GM12878 (cell line): Measurements from ENCODE around the gene CFAP45. TPM values are rescaled to one million over a fixed set of nuclear protein-coding genes. Genes with fewer than 3 reads are reported as not detected.

ENCODE experiments used
- BMI1 ChIP-seq: fragments of 450-650 bp; IDR thresholded peaks from 2 replicates; pipeline ENCODE4 v1.6.1; 2016; ENCODE audit warnings: mild to moderate bottlenecking, moderate library complexity, borderline replicate concordance
- CBX5 ChIP-seq: sonication (generic); IDR thresholded peaks from 2 replicates; pipeline ENCODE4 v1.6.1; 2016; ENCODE audit warnings: low read depth, moderate library complexity, mild to moderate bottlenecking, inconsistent platforms
- DPF2 ChIP-seq: fragments of 450-650 bp; IDR thresholded peaks from 2 replicates; pipeline ENCODE4 v1.6.1; 2017; ENCODE audit warnings: mild to moderate bottlenecking
- E2F8 ChIP-seq: fragments of 450-650 bp; IDR thresholded peaks from 2 replicates; pipeline ENCODE4 v1.6.1; 2018; ENCODE audit warnings: mild to moderate bottlenecking, low read depth, moderate library complexity; ENCODE audit not compliant: partially characterized antibody
- ETV6 ChIP-seq, 2 experiments: fragments of 450-650 bp in 1 of 2; IDR thresholded peaks in 1 of 2; conservative IDR thresholded peaks in 1 of 2; 2 replicates each; pipeline ENCODE4 v1.6.1; 2014; ENCODE audit warnings: antibody characterized with exemption in 1 of 2, borderline replicate concordance in 1 of 2, low read depth in 1 of 2, mild to moderate bottlenecking in 1 of 2, moderate library complexity in 1 of 2
- HDAC2 ChIP-seq: fragments of 200-600 bp; sonication (generic); IDR thresholded peaks from 2 replicates; pipeline ENCODE4 v1.6.1; 2017
- HDGF ChIP-seq: fragments of 450-650 bp; IDR thresholded peaks from 2 replicates; pipeline ENCODE4 v1.6.1; 2016; ENCODE audit warnings: antibody characterized with exemption
- IRF4 ChIP-seq: IDR thresholded peaks from 2 replicates; pipeline ENCODE4 v1.6.1; 2011; ENCODE audit warnings: low read depth, low read length
- JUND ChIP-seq: IDR thresholded peaks from 2 replicates; pipeline ENCODE4 v1.6.1; 2012; ENCODE audit warnings: low read depth, mild to moderate bottlenecking, low read length, improper control_type of control experiment, moderate library complexity
- NFIC ChIP-seq: IDR thresholded peaks from 2 replicates; pipeline ENCODE4 v1.6.1; 2012; ENCODE audit warnings: low read depth, mild to moderate bottlenecking, inconsistent platforms, low read length, moderate library complexity
- PAX5 ChIP-seq: IDR thresholded peaks from 2 replicates; pipeline ENCODE4 v1.6.1; 2011; ENCODE audit warnings: low read depth, low read length, borderline replicate concordance
- RB1 ChIP-seq: fragments of 450-650 bp; formaldehyde crosslinking; IDR thresholded peaks from 2 replicates; pipeline ENCODE4 v1.6.1; 2017; ENCODE audit warnings: mild to moderate bottlenecking, borderline replicate concordance
- RELA ChIP-seq: fragments of 450-650 bp; IDR thresholded peaks from 2 replicates; pipeline ENCODE4 v1.8.0; 2014; ENCODE audit warnings: borderline replicate concordance; ENCODE audit not compliant: partially characterized antibody
- SRF ChIP-seq, 2 experiments: IDR thresholded peaks; 2 replicates each; pipeline ENCODE4 v1.6.1; 2011; ENCODE audit warnings: low read depth in 2 of 2, low read length in 2 of 2, mild to moderate bottlenecking in 1 of 2, moderate library complexity in 1 of 2
- STAT1 ChIP-seq: fragments of 450-650 bp; conservative IDR thresholded peaks from 2 replicates; pipeline ENCODE4 v1.6.1; 2014; ENCODE audit warnings: antibody characterized with exemption, mild to moderate bottlenecking
- WRNIP1 ChIP-seq: IDR thresholded peaks from 2 replicates; pipeline ENCODE4 v1.6.1; 2011; ENCODE audit warnings: low read depth, low read length, improper control_type of control experiment, borderline replicate concordance
- YY1 ChIP-seq: IDR thresholded peaks from 2 replicates; pipeline ENCODE4 v1.6.1; 2011; ENCODE audit warnings: low read depth, mild to moderate bottlenecking, low read length
- ZBED1 ChIP-seq: IDR thresholded peaks from 2 replicates; pipeline ENCODE4 v1.6.1; 2016; ENCODE audit warnings: borderline replicate concordance
- ZNF384 ChIP-seq: IDR thresholded peaks from 2 replicates; pipeline ENCODE4 v1.6.1; 2012; ENCODE audit warnings: low read depth, mild to moderate bottlenecking, low read length, improper control_type of control experiment, borderline replicate concordance
- ZSCAN29 ChIP-seq: fragments of 450-650 bp; IDR thresholded peaks from 2 replicates; pipeline ENCODE4 v1.6.1; 2017; ENCODE audit warnings: mild to moderate bottlenecking, moderate library complexity
- polyA plus RNA-seq, 11 experiments: library from polyadenylated mRNA; depleted of rRNA in 4 of 11; unstranded in 6 of 11; stranded (reverse) in 5 of 11; fragments of >200 nt; fragmentation: Nextera tagmentation in 4 of 11; fragmentation: Illumina TruSeq in 1 of 11; extraction: Ambion mirVana in 4 of 11; extraction: Trizol in 1 of 11; gene quantifications; 1 replicate in 1 of 11; 2 replicates in 10 of 11; pipeline versions ENCODE4 v1.2.1 to v1.2.3, GENCODE V29; 2011 to 2016; ENCODE audit warnings: inconsistent platforms in 2 of 11, missing spikeins in 2 of 11, low read depth in 1 of 11
- total RNA-seq, 4 experiments: library from RNA; depleted of rRNA in 3 of 4; stranded (reverse); fragments of >200 nt in 3 of 4; fragmentation: Illumina TruSeq in 1 of 4; extraction: Trizol in 1 of 4; gene quantifications; 2 replicates each; pipeline versions ENCODE4 v1.2.1 to v1.2.3, GENCODE V29; 2013 to 2021
- TF ChIP-seq, protein P1 (sequence below): fragments of 150-350 bp; IDR thresholded peaks from 2 replicates; pipeline ENCODE4 v1.6.1; 2014; ENCODE audit warnings: mild to moderate bottlenecking, low read depth, low read length
- TF ChIP-seq, protein P2 (sequence below): fragments of 150-350 bp; IDR thresholded peaks from 2 replicates; pipeline ENCODE4 v1.6.1; 2016; ENCODE audit warnings: low read depth, low read length

Gene CFAP45
- total and polyA plus RNA-seq, 10 of the 15 experiments (the other 5 are each of a cell fraction or from before 2014, with no cell fraction given) = 0.43 to 0.91 (median 0.67) TPM

DNA sequence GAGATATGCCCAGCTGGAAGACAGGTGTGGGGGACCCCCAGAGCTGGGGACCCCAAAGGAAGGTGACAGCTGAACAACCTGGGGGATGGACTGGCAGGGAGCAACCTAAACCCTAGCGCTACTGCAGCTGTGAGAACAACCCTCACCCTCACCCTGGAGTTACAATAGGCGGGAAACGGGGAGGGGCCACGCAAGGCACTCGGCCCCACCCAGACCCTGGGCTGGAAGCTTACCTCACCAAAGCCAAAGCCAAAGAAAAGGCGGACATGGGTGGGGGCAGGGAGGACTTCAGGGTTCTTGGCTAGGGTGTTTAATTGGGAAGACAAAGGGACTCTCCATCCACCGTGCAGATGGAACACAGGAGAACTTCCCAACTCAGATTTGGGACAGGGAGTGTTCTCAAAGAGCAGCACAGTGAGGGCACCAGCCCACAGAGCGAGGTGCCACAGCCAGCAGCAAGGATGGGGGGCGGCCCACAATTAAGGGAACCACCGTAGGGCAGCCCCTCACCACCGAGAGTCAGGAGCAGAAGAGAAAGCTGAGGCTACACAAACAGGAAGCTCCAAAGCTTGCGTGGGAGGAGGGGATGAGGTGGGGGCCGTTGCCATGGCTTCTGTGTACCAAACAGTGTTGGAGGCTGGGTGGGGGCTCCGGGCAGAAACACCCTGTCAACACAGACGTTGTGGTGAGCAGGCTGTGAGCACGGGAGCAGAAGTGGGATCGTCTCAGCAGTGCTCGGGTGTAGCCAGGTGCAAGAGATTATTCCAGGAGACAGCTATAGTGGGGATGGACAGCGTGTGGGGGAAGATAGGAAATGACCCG lies 23.4 kb upstream of the CFAP45 start (continued):
- peak; percentile 22; the same call in 1 of the 2 replicates for TF ChIP-seq RB1
- TF ChIP-seq ZNF384 = no peak
- TF ChIP-seq HDGF = peak; percentile 93
- no peak; the same call in 1 of the 2 replicates for TF ChIP-seq NFIC
- TF ChIP-seq HDAC2 = no peak
- peak; percentile 97 for TF ChIP-seq BMI1
- TF ChIP-seq DPF2 = peak; percentile 93
- TF ChIP-seq RELA = peak; percentile 87
- TF ChIP-seq CBX5 = no peak
- TF ChIP-seq ZSCAN29 = no peak
- TF ChIP-seq STAT1 = no peak
- no peak for TF ChIP-seq E2F8
- peak; percentile 94 for TF ChIP-seq PAX5
- 0 out of 2 replicates have a peak, but pooled peaks have one; percentile 5 for TF ChIP-seq YY1
- TF ChIP-seq, protein P1, sequence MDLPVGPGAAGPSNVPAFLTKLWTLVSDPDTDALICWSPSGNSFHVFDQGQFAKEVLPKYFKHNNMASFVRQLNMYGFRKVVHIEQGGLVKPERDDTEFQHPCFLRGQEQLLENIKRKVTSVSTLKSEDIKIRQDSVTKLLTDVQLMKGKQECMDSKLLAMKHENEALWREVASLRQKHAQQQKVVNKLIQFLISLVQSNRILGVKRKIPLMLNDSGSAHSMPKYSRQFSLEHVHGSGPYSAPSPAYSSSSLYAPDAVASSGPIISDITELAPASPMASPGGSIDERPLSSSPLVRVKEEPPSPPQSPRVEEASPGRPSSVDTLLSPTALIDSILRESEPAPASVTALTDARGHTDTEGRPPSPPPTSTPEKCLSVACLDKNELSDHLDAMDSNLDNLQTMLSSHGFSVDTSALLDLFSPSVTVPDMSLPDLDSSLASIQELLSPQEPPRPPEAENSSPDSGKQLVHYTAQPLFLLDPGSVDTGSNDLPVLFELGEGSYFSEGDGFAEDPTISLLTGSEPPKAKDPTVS = no peak
- peak in 1 of 2 experiments; percentile 52; a peak in 1 of 4 replicates for TF ChIP-seq ETV6 (conservative IDR thresholded peaks at IDR 0.05 in 1 of 2, IDR thresholded peaks at IDR 0.05 in 1 of 2; ENCODE audit: borderline replicate concordance in 1 of 2, low read depth in 1 of 2)
- peak; percentile 69 for TF ChIP-seq IRF4
- TF ChIP-seq SRF (IDR thresholded peaks at IDR 0.05; ENCODE audit: low read depth in 2 of 2, low read length in 2 of 2) = no peak
- peak; percentile 84; the same call in 1 of the 2 replicates for TF ChIP-seq ZBED1
- peak; percentile 14; the same call in 1 of the 2 replicates for TF ChIP-seq WRNIP1
- TF ChIP-seq, protein P2, sequence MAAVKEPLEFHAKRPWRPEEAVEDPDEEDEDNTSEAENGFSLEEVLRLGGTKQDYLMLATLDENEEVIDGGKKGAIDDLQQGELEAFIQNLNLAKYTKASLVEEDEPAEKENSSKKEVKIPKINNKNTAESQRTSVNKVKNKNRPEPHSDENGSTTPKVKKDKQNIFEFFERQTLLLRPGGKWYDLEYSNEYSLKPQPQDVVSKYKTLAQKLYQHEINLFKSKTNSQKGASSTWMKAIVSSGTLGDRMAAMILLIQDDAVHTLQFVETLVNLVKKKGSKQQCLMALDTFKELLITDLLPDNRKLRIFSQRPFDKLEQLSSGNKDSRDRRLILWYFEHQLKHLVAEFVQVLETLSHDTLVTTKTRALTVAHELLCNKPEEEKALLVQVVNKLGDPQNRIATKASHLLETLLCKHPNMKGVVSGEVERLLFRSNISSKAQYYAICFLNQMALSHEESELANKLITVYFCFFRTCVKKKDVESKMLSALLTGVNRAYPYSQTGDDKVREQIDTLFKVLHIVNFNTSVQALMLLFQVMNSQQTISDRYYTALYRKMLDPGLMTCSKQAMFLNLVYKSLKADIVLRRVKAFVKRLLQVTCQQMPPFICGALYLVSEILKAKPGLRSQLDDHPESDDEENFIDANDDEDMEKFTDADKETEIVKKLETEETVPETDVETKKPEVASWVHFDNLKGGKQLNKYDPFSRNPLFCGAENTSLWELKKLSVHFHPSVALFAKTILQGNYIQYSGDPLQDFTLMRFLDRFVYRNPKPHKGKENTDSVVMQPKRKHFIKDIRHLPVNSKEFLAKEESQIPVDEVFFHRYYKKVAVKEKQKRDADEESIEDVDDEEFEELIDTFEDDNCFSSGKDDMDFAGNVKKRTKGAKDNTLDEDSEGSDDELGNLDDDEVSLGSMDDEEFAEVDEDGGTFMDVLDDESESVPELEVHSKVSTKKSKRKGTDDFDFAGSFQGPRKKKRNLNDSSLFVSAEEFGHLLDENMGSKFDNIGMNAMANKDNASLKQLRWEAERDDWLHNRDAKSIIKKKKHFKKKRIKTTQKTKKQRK = no peak
- no peak for TF ChIP-seq JUND
